GM19455 (cell line): ENCODE measurements around the gene PCAT7.
"Not testable (repeated sequence)": the region's sequence is repeated elsewhere in the genome, so short reads cannot be mapped to it uniquely, and the experiment has no call there.

Experiments used
- ATAC-seq: cut with Tn5 transposase; IDR thresholded peaks from one replicate; pipeline ENCODE4 v1.9.1; 2021; ENCODE audit not compliant: unreplicated experiment

PCAT7 gene

DNA sequence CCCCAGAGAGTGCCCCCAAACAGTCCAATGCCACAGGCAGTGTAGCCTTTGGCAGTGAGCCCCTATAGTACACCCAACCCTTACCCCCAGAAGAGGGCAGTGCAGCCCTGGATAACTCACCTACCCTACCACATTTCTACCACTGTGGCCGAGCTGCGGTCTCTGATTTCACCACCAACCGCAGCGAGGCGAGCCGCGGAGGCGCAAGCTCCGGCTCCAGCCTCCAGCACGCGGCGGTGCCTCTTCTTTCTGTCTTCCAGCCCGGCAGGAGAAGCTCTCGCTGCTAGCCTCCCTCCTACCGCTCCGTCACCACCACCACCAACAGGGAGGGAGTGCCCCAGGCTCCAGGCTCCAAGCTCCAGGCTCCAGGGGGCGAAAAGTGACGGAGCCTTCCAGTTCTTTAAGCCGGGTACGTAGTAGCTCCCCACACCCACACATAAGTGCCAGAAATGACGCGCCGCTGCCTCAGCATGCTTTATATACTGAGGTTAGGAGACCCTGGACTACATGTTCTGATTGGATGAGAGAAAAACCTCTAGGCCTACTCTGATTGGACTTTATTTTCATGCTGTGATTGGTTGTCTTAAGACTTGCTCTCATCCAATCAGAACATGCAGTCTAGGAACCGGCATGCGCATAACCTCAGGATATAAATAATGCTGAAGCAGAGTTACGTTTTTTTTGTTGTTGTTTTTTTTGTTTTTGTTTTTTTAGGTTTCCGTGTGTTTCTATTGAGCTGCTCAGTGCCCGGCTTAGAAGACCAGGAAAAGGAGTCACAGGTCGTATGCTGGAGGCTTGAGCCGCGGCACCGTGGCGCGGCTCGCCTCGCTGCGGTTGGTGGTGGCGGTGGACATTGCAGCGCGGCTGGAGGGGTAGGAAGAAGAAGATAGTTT is at the start of gene PCAT7:
Gene PCAT7, plus strand, starts transcription at position 645 of the 893 bp plus-strand sequence.
- ATAC-seq: peak; percentile 86

DNA sequence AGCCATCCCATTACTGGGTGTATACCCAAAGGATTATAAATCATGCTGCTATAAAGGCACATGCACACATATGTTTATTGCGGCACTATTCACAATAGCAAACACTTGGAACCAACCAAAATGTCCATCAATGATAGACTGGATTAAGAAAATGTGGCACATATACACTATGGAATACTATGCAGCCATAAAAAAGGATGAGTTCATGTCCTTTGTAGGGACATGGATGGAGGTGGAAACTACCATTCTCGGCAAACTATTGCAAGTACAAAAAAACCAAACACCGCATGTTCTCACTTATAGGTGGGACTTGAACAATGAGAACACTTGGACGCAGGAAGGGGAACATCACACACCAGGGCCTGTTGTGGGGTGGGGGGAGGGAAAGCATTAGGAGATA is 48.5 kb upstream of the PCAT7 start:
- ATAC-seq: not testable (repeated sequence)

DNA sequence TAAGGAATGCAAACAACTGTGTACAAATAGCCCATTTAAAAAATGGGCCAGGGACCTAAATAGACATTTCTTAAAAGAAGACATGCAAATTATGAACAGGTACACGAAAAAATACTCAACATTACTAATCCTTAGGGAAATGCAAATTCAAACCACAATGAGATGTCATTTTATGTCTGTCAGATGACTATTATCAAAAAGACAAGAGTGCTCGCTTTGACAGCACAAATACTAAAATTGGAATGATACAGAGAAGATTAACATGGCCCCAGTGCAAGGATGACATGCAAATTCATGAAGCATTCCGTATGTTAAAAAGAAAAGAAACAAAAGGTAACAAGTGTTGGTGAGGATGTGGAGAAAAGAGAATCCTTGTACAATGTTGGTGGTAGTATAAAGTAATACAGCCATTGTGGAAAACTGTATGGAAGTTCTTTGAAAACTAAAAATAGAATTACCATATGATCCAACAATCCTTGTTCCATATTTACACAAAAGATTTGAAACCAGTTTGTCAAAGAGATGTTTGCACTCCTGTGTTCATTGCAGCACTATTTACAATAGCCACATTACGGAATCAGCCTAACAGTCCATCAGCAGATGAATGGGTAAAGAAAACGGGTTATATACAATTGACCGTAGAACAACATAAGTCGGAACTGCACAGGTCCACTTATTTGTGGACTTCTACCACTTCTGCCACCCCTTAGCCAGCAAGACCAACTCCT is 47.2 kb upstream of the PCAT7 start:
- no peak for ATAC-seq

DNA sequence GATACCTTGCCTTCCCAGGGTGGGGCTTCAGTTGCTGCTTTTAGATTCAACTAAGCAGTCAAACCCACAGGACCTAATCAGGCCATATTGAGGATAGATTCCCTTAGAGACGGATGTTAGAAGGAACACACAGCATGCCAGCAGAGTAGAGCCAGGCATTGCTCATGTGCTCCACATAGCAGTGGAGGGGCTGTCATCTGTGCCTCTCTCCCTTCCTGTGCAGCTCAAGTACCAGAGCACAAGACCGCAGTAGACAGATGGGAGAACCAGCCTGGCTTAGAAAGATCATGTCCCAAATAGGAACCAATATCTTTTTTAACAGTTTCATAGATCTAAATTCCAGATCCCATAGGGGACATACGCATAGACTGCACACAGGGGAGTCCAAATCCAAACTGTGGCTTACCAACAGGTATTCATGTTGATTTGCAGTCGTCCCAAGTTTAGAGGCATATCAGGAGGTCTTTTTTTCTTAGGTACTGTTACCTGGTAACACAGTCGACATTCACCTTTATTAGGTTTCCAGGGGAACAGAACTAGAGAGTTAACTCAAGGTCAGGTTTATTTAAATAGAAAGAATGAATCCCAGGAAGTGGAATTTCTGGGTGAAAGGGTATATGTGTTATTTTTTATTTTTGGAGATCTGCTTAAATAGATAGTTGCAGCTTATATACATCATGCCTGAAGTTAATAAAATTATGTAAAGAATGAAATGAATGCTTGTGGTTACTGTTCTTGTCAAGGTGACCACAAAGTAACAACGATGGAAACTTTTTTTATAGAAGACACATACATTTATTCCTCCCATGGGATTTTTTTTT is 43.5 kb upstream of the PCAT7 start:
- ATAC-seq: no peak

DNA sequence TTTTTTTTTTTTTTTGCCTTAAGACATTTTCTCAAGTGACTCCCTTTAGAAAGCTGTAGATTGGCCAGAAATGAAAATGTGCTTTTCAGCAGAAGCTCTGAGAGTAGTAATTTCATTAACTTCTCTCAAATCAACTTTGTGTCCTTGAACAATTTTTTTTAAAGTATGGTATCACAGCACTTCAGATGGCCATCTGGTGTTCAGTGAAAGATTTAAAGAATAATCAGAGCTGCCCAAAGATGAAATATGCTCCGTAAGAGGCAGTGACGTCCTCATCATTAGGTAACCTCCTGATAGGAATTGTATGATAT is 43.0 kb upstream of the PCAT7 start:
- ATAC-seq: no peak

DNA sequence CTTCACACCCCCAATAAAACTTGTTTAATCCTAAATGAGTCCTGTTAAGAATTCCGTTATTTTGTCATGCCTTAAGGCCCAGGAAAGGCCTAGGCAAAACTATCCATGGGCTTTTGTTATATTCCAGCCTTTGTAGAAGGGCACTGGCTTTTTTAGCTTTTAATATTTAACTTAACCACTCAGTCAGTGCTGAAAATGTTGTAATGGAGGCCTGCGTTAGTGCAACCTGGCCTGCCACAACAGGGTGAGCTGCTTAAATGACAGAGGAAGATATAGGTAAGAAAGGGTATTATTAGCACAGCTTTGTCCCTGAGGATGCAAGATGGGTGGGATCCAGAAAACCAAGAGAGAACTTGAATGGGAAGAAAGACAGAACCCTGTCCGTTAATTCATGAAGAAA is 40.2 kb upstream of the PCAT7 start:
- ATAC-seq: no peak

DNA sequence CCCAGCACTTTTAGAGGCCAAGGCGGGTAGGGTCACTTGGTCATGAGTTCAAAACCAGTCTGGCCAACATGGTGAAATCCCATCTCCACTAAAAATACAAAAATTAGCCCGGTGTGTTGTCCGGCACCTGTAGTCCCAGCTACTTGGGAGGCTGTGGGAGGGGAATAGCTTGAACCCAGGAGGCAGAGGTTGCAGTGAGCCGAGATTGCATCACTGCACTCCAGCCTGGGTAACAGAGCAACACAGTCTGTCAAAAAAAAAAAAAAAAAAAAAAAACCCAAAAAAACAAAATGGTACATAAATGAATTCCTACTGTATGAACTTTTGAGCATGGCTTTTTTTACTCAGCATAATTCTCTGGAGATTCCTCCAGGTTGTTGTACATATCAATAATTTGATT is 37.6 kb upstream of the PCAT7 start:
- ATAC-seq: no peak

DNA sequence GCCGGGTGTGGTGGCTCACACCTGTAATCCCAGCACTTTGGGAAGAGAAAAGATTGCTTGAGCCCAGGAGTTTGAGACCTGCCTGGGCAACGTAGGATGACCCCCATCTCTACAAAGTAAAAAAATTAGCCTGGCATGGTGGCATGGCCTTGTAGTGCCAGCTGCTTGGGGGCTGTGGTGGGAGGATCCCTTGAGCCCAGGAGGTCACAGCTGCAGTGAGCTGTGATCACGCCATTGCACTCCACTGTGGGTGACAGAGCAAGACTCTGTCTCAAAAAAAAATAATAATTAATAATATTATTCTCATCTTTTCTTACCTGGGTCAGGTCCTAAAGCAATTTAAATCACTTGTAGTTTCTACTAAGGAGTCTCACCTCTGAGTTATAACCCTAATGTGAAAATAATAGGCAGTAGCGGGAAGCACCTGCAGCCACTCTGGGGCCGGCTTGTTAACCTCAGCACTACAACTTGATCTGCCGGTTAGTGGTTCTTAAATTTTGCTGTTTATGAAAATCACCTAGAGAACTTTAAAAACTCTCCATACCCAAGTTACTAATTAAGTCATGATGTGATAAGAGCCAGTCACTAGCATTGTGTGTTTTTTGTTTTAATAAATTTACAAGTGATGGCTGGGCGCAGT is 29.4 kb upstream of the PCAT7 start:
- no peak for ATAC-seq

DNA sequence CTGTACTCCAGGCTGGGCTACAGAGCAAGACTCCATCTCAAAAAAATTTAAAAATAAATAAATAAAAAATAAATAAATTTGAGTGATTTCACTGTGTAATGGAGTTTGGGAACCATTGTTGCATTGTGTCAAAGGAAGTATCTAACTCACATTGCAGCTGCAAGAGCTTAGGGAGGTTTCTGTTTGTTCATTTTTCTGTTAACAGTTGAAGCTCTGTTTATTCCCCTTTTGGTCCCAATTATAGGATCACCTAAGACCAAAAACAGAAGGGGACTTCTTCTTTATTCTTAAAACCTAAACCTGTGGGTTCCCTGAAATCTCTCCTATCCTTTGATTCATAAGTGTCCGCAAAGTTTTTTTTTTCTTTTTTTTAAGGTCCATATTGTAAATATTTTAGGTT is 28.6 kb upstream of the PCAT7 start:
- no peak for ATAC-seq

DNA sequence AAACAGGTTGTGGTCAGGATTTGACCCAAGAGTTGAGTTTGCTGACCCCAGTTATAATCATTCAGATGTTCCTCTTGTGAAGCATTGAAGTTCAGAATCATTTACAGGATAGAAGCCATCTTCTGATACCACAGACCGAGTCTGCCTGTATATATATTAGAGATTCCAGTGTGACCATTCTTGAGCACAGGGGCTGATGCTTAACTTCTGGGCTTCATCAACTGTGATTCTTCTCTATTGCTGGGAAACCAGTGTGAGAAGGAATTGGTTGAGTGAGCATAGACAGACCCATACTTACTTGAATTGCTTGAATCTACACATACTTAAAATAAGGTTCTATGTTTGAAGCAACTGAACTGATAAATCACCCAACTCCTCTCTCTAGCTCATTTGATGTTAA is 27.9 kb upstream of the PCAT7 start:
- no peak for ATAC-seq

DNA sequence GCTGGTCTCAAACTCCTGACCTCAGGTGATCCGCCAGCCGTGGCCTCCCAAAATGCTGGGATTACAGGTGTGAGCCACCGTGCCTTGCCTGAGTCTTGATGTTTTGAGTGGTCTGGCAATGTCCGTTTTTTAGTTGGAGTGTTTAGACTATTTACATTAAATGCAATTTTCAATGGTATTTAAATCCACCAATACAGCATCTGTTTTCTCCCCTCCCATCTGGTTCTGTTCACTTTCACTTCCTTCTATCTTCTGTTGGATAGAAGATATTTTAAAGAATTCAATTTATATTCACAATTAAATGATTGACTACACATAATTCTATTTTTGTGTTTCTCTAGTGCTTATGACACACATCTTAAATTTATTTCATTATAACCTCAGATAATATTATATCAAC is 26.0 kb upstream of the PCAT7 start:
- ATAC-seq: no peak

DNA sequence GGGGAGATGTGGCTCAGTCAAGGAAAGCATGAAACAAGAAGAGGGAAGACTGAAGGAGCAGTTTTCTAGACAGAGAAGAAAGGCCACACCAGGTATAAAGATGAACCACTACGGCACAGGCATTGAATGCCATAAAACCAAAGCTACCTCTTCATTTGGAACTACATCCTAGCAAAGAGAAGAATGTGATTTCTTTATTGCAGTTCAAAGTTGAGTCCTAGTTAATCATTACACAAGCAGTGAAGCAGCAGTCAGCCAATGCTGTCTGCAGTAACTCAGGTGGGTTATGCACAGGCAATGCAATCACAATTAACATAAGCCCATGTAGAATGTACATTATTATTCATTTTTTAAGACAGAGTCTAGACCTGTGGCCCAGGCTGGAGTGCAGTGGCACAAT is 21.7 kb upstream of the PCAT7 start:
- ATAC-seq: no peak

DNA sequence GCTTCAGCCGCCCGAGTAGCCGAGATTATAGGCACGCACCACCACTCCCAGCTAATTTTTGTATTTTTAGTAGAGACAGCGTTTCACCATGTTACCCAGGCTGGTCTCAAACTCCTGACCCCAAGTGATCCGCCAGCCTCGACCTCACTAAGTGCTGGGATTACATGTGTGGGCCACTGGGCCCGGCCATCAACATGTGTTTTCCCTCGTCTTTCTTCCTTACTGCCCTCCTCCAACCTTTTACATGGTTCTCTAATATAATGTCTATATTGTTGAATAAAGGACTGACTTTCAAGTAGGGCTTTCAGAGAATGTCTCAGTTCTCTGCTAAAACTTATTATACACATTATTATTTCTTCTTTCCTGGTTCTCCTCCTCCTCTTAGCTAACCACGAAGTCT is 21.3 kb upstream of the PCAT7 start:
- ATAC-seq: no peak

DNA sequence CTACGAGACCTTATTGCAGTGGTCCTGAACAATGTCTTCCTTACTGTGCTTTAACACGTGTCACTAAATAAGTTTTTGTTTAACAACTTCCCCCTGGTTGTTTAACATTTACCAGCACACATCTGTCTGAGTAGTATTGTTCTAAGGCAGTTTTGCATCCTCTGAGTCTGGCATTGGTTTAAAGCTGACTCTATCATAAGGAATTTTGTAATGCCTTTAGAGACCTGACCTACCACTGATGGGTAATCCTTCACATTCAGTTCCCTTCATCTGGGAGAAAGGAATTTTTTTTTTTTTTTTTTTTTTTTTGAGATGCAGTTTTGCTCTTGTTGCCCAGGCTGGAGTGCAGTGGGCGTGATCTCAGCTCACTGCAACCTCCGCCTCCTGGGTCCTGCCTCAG is 20.0 kb upstream of the PCAT7 start:
- no peak for ATAC-seq

DNA sequence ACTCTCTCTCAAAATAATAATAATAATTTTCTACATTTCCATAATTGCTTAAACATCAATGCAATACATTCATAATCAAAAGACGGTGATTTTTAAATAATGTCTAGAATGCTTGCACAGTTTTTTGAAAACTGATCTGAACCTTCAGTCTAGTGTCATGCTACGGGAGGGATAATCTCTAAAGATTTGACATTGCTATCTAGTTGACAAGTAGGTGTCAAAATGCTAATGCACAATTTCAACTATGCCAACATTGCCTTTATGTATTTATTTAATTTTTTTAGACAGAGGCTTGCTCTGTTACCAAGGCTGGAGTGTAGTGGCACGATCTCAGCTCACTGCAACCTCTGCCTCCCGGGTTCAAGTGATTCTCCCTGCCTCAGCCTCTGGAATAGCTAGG is 16.0 kb upstream of the PCAT7 start:
- no peak for ATAC-seq

DNA sequence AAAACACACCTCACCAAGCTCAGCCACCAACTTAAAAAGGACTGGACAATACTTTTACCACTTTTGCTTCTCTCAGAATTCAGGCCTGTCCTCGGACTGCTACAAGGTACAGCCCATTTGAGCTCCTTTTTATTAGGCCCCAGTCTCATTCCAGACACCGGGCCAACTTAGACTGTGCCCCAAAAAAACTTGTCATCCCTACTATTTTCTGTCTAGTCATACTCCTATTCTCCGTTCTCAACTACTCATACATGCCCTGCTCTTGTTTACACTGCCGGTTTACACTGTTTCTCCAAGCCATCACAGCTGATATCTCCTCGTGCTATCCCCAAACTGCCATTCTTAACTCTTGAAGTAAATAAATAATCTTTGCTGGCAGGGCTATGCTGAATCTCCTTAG is 10.5 kb upstream of the PCAT7 start:
- ATAC-seq: not testable (repeated sequence)

DNA sequence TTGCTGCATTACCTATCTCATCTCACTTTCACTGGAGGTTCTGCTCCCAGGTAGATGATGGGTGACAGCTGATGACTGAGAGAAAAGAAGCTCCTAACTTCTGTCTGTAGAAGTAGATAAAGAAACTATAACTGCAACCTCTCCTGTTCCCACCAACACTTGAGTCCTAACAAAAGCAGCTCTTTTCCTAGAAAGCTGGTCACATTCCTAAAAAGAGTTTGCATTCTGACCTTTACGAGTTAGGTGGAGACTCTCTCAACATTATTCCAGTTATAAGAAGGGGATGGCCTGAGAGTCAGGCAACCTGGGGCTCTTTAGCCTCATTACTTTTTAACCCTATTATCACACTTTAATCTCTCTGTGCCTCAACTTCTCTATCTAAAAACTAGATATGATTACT is 8.9 kb upstream of the PCAT7 start:
- no peak for ATAC-seq

DNA sequence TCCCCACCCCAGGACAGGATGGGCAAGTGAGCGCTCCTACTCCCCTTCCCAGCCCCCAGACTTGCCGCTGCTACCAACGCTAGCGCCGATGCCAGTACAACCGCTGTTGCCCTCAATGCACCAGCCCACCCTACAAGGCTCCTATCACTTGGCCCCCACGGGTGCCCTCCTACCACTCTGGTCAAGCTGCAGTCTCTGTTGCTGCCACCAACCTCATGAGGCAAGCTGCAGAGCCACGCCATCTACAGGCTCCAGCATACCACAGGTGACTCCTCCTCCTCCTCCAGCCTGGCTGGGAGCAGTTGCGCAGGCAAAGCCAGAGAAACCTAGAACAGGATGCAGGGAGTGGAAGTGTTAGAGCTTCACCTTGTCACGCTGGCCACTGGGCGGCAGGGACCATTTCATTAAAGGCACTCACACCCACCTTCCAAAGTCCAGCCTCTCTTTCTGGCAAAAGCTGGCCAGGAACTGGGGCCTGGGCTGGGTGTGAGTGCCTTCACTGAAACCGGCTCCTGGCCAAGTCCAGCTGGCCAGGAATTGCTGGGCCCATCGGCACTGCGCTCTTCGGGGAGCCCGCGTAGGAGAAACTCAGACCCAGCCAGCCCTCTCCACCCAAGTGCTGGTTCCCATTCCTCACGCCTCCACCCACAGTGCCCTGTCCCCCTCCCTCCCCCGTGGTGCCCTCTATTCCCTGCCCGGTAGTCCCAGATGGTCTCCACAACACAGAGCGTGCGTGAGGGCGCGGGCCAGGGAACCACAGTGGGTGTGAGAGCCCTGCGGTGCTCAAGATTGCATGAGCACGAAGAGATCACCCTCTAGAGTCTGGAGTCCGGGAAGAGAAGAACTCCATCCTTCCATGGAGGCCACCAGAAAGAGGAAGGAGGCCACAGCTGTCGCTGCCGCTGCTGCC is 1.6 kb upstream of the PCAT7 start:
- ATAC-seq: no peak

DNA sequence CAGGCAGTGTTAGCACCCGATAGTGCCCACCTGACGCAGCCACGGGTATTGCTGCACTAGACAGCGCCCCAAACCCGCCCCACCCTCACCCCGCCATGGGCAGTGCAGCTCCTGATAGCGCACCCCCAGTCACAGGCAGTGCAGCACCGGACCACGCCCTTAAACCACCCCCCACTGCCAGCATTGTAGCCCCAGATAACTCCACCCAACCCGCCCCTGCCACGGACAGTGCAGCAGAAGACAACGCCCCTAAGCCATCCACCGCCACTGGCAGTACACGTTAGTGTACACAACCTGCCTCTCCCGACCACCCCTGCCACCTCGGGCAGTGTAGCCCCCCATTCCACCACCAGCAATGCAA is 825 bp upstream of the PCAT7 start:
- no peak for ATAC-seq

DNA sequence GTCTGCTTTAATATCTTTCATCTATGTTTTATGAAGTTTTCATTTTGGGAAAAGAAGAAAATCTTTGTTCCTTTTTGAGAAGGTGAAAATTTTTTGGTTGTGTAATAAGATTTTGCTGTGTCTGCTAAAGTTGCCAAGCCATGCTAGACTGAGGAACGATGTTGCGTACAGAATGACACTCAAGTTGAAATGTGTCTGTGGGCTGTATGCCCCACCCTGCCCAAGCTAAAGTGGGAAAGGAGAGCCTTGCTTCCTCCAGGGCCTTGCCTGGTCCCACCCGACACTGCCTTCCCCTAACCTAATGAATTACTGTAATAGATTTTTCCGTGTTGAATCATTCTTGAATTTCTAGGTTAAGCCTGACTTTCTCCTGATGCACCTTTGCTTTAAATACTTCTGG is 2.5 kb downstream of the PCAT7 start:
- ATAC-seq: no peak
